HL-60 (cell line): ENCODE results near the gene ADGRD2.

Experiments used
- DNase-seq, 2 experiments: peaks; one replicate each; pipeline ENCODE4 v3.0.0-alpha.2; 2010 to 2020; ENCODE audit warnings: low read depth in 1 of 2, low spot score in 1 of 2
- H3K27ac ChIP-seq: fragments of 250-450 bp; sonication (Bioruptor Pico); replicated peaks from 2 replicates; pipeline ENCODE4 v1.5.1; 2020; ENCODE audit warnings: mild to moderate bottlenecking, moderate library complexity
- H3K27me3 ChIP-seq: fragments of 250-450 bp; sonication (Bioruptor Pico); 2 replicates; pipeline ENCODE4 v1.5.1; 2021; ENCODE audit warnings: mild to moderate bottlenecking, moderate library complexity; ENCODE audit not compliant: insufficient read depth, poor library complexity, severe bottlenecking
- H3K4me3 ChIP-seq: replicated peaks from 2 replicates; pipeline ENCODE4 v1.5.1; 2011; ENCODE audit warnings: mild to moderate bottlenecking, control low read depth, low read length; ENCODE audit not compliant: insufficient read depth
- CTCF ChIP-seq: IDR thresholded peaks from one replicate; pipeline ENCODE4 v1.5.1; 2011; ENCODE audit warnings: low read length, control low read depth, inconsistent platforms; ENCODE audit not compliant: insufficient read depth
- GABPA ChIP-seq: IDR thresholded peaks from 2 replicates; pipeline ENCODE4 v1.6.1; 2012; ENCODE audit warnings: low read depth
- POLR2AphosphoS5 ChIP-seq: IDR thresholded peaks from 2 replicates; pipeline ENCODE4 v1.6.1; 2012; ENCODE audit warnings: low read depth
- REST ChIP-seq: IDR thresholded peaks from 2 replicates; pipeline ENCODE4 v1.6.1; 2012; ENCODE audit warnings: low read depth; ENCODE audit not compliant: insufficient replicate concordance
- SPI1 ChIP-seq: IDR thresholded peaks from 2 replicates; pipeline ENCODE4 v1.6.1; 2012; ENCODE audit warnings: low read depth, mild to moderate bottlenecking, borderline replicate concordance

The ADGRD2 gene

GRCh38 chr9:124410321-124410913 lies 39.8 kb upstream of the ADGRD2 start:
- no peak for TF ChIP-seq SPI1
- no peak for TF ChIP-seq GABPA
- no peak for TF ChIP-seq CTCF
- TF ChIP-seq POLR2AphosphoS5, result no peak
- no peak for TF ChIP-seq REST
- Histone ChIP-seq H3K27me3 (no peaks in the 10 kb centered on the region), H3K4me3 (no peak overlapping the region), H3K27ac (no peak overlapping the region)
- DNase-seq, result no peak

GRCh38 chr9:124411514-124412227 lies 38.6 kb upstream of the ADGRD2 start:
- Histone ChIP-seq H3K27ac (no peak overlapping the region), H3K27me3 (no peaks in the 10 kb centered on the region), H3K4me3 (no peak overlapping the region)
- DNase-seq, result no peak
- TF ChIP-seq GABPA (no peak), POLR2AphosphoS5 (no peak), SPI1 (no peak), REST (no peak), CTCF (no peak)

DNA sequence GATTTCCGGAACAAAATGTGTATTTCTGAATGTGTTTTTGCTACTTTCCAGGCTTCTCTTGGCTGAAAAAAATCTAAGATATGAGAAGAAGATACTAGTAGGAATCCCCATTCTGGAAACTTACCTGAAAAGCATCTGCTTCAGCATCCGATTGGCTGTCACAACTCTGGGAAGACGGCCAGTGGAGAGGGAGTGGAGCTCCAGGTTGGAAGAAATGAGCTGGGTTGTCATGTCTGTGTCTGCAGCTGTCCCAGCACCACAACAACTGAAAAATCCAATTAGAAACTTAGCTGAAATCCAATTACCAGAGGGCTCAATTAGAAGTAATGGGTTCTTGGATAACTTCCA lies 38.0 kb upstream of the ADGRD2 start:
- H3K4me3 ChIP-seq, result no peak overlapping the region
- DNase-seq, result no peak
- H3K27ac ChIP-seq, result no peak overlapping the region
- H3K27me3 ChIP-seq, result no peaks in the 10 kb centered on the region
- TF ChIP-seq CTCF (no peak), SPI1 (no peak), REST (no peak), GABPA (no peak), POLR2AphosphoS5 (no peak)
